Gastroesophageal sphincter (tissue), 4 donors: ENCODE measurements around the gene LAP3. TPM values are rescaled to one million over a fixed set of nuclear protein-coding genes. Genes with fewer than 3 reads are reported as not detected.

Experiments
- ATAC-seq: fragments of 150-250 bp; one replicate; pipeline ENCODE4 v1.9.1; 2016; ENCODE audit warnings: mild to moderate bottlenecking, moderate library complexity
- H3K27ac ChIP-seq, 4 donors: fragments of 200-600 bp; sonication (generic) in 3 of 4; 1 replicate in 3 of 4; 2 replicates in 1 of 4; pipeline ENCODE4 v1.5.1; 2016 to 2019
- H3K27me3 ChIP-seq: fragments of 200-600 bp; sonication (generic); one replicate; pipeline ENCODE4 v1.5.1; 2019
- H3K36me3 ChIP-seq, 2 donors: fragments of 200-600 bp; sonication (generic); one replicate each; pipeline ENCODE4 v1.5.1; 2019; ENCODE audit warnings: control low read depth in 1 of 2
- H3K4me1 ChIP-seq, 3 donors: fragments of 200-600 bp; sonication (generic); 1 replicate in 2 of 3; 2 replicates in 1 of 3; pipeline ENCODE4 v1.5.1; 2016 to 2019; ENCODE audit warnings: control low read depth in 2 of 3
- H3K4me3 ChIP-seq, 2 donors: fragments of 200-600 bp; sonication (generic); one replicate each; pipeline ENCODE4 v1.5.1; 2019; ENCODE audit warnings: mild to moderate bottlenecking in 1 of 2, moderate library complexity in 1 of 2
- H3K9me3 ChIP-seq, 3 donors: fragments of 200-600 bp; sonication (generic); one replicate each; pipeline ENCODE4 v1.5.1; 2017 to 2019; ENCODE audit warnings: control low read depth in 2 of 3
- EP300 ChIP-seq: sonication (generic); formaldehyde crosslinking; IDR thresholded peaks from one replicate; pipeline ENCODE4 v1.6.1; 2017; ENCODE audit warnings: antibody characterized with exemption, mild to moderate bottlenecking
- POLR2A ChIP-seq, 2 donors: fragments of 450-650 bp; IDR thresholded peaks; one replicate each; pipeline ENCODE4 v1.6.1; 2017; ENCODE audit warnings: antibody characterized with exemption in 2 of 2, mild to moderate bottlenecking in 2 of 2, moderate library complexity in 1 of 2
- POLR2AphosphoS5 ChIP-seq: sonication (generic); formaldehyde crosslinking; IDR thresholded peaks from one replicate; pipeline ENCODE4 v1.6.1; 2017; ENCODE audit warnings: antibody characterized with exemption
- whole genome bisulfite sequencing, 2 donors: methylation state at CpG; one replicate each; pipeline ENCODE4 v1.1.5; 2018; ENCODE audit warnings: low coverage in 1 of 2; 5-methylcytosine and 5-hydroxymethylcytosine counted together
- total RNA-seq, 4 donors: library from RNA; depleted of rRNA; stranded (reverse); fragments of >200 nt; gene quantifications; one replicate each; pipeline ENCODE4 v1.1.0, GENCODE V29; 2016
- TF ChIP-seq, protein P1 (sequence below), 4 experiments: fragments of 200-600 bp in 2 of 4; fragments of 450-650 bp in 2 of 4; sonication (generic) in 1 of 4; IDR thresholded peaks; one replicate each; pipeline ENCODE4 v1.5.1; 2017 to 2019; ENCODE audit warnings: antibody characterized with exemption in 4 of 4, mild to moderate bottlenecking in 2 of 4, moderate library complexity in 2 of 4

Gene LAP3
- total RNA-seq, 4 donors from 2014 or later, result 40.8 to 94.2 (median 80.1) TPM

DNA sequence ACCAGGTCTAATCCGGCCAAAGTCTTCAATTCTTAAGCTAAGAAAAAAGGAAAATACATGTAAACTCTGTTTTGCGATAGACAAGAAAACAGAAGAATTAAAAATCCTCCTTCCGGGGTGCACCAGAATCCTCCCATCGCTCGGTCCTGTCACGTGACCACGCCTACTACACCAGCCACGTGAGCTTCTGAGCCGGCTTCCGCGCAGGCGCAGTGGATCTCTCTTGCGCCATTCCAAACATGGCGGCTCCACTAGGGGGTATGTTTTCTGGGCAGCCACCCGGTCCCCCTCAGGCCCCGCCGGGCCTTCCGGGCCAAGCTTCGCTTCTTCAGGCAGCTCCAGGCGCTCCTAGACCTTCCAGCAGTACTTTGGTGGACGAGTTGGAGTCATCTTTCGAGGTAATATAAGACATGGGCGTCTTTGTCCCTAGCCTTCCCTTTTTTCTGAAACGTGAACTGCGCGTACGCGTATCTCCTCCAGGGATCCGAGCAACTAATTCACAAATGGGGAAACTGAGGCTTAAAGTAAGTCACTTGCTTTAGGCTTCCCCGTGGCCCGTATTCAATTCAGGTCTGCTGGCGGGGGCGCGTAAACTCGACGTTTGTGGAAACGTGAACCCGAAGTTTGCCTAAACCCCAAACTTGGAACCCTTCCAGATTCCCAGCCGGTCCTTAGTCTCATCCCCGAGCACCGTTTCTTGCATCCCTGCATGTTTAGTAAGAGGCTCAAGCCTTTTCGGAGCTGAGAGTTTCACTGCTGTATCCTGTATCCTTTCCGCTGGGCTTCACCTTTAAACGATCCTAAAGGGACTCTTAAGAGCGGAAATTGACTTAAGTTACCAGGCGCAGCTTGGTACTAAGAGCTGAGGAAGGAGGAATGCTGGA lies 37.7 kb downstream of the LAP3 start, which contains the start of gene MED28:
Gene MED28, plus strand, starts transcription at position 226 of the 884 bp plus-strand sequence. Its CDS starts 14 bp downstream, at position 240.
- H3K9me3 ChIP-seq, result no peaks in the 10 kb centered on the region
- ATAC-seq, result peak; percentile 96
- H3K36me3 ChIP-seq, result peaks cover 0 to 32% of the 10 kb centered on the region in 2 donors
- no peaks in the 10 kb centered on the region for H3K27me3 ChIP-seq
- no peak for TF ChIP-seq EP300
- TF ChIP-seq, protein P1, sequence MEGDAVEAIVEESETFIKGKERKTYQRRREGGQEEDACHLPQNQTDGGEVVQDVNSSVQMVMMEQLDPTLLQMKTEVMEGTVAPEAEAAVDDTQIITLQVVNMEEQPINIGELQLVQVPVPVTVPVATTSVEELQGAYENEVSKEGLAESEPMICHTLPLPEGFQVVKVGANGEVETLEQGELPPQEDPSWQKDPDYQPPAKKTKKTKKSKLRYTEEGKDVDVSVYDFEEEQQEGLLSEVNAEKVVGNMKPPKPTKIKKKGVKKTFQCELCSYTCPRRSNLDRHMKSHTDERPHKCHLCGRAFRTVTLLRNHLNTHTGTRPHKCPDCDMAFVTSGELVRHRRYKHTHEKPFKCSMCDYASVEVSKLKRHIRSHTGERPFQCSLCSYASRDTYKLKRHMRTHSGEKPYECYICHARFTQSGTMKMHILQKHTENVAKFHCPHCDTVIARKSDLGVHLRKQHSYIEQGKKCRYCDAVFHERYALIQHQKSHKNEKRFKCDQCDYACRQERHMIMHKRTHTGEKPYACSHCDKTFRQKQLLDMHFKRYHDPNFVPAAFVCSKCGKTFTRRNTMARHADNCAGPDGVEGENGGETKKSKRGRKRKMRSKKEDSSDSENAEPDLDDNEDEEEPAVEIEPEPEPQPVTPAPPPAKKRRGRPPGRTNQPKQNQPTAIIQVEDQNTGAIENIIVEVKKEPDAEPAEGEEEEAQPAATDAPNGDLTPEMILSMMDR (IDR thresholded peaks at IDR 0.05), result peak in 3 of 4 experiments; percentile 23 to 34 (median 32)
- TF ChIP-seq POLR2AphosphoS5, result peak; percentile 93
- peak; percentile 86 to 91 for TF ChIP-seq POLR2A (IDR thresholded peaks at IDR 0.05)
- H3K4me3 ChIP-seq, result peak within 1 kb of the TSS; percentile 69 to 99
- WGBS, 2 donors, result 0 to 3% methylated on average over 6 to 27 of the region's 46 CpGs
- peak within 1 kb of the TSS; percentile 75 to 91 (median 82) for H3K27ac ChIP-seq
- H3K4me1 ChIP-seq, result peaks cover 8 to 56% (median 18%) of the 10 kb centered on the region in 3 donors

DNA sequence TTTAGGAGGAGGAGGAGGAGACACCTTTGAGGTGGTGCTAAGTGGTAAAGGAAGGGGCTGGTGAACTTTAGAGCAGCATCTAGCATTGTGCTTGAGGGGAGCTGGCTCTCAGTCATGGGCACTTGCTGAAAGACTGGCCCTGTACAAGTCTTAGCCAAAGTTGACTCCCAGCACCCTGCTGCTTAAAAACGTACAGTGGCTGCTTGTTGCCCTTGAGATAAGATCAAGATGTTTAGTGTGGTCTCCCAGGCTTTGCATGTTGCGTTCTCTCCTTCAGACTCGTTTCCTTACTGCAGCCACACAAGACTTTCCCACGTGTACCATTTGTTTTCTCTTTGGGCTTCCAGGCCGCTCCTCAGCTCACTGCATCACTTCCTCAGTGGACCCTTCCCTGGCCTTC lies 39.3 kb downstream of the LAP3 start:
- no peak for ATAC-seq
- Histone ChIP-seq H3K4me1 (peaks cover 8 to 59% (median 18%) of the 10 kb centered on the region in 3 donors), H3K27me3 (no peaks in the 10 kb centered on the region), H3K36me3 (peaks cover 0 to 49% of the 10 kb centered on the region in 2 donors), H3K27ac (no peak overlapping the region), H3K9me3 (no peaks in the 10 kb centered on the region), H3K4me3 (peak overlapping the region in 1 of 2 donors; percentile 69)
- TF ChIP-seq, protein P1 (IDR thresholded peaks at IDR 0.05), result no peak
- TF ChIP-seq POLR2AphosphoS5 (no peak), POLR2A (IDR thresholded peaks at IDR 0.05) (no peak), EP300 (no peak)
- 52 to 56% methylated on average over 4 to 5 of the region's 5 CpGs for WGBS, 2 donors

DNA sequence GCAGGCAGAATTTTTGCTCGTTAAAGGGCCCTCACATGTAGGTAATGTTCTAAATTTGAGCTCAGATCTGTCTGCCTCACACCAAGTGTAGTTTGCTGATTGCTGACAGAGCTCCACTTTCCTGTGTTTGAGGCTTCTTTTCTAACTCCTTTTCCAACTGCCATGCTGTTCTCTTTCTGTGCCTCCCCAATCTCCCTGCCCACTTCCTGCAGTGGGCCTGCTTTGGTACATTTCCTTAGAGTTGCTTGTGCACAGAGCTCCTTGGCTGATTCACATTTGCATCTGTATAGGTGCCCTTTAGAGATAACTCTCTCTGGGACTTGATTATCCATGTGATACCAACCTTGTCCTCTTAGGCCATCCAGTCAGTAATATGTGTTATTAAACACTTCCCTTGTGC lies 41.9 kb downstream of the LAP3 start:
- no peak overlapping the region for H3K27ac ChIP-seq
- ATAC-seq, result no peak
- H3K27me3 ChIP-seq, result no peaks in the 10 kb centered on the region
- TF ChIP-seq POLR2A (IDR thresholded peaks at IDR 0.05) (no peak), POLR2AphosphoS5 (no peak), EP300 (no peak)
- TF ChIP-seq, protein P1 (IDR thresholded peaks at IDR 0.05), result no peak
- H3K4me1 ChIP-seq, result peaks cover 8 to 50% (median 18%) of the 10 kb centered on the region in 3 donors
- H3K36me3 ChIP-seq, result peaks cover 3 to 75% of the 10 kb centered on the region in 2 donors
- H3K4me3 ChIP-seq, result no peak overlapping the region
- WGBS, 2 donors, result 17 to 57% methylated on average over 1 of the region's 1 CpG
- no peaks in the 10 kb centered on the region for H3K9me3 ChIP-seq

DNA sequence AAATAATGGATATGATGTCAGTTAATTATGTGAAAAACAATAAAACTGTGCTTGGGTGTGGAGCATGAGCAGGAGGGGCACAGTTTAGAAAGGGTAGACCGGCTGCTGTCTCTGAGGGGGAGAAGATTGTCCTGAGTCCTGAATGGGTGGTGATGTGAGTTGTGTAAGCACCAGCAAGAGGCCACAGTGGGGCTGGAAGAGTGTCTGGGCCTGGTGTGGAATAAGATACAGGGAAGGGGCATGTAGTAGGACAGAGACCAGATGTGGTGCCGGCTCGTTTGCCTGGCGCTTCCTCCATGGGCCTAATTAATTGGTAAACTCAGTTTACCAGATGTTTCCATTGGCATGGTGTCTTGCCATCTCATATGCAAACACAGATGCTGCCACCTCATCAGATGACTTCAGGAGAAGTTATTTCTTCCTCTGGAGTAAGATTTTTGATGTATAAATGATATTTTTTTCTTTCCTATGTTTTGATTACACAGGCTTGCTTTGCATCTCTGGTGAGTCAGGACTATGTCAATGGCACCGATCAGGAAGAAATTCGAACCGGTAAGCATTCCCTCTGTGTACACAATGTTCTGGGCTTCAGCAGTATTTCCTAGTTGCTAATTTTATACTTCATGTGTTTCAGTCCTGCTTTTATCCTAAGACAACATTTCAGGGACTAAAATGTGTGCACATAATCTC lies 42.6 kb downstream of the LAP3 start:
- TF ChIP-seq POLR2AphosphoS5, result peak; percentile 10
- TF ChIP-seq, protein P1 (IDR thresholded peaks at IDR 0.05), result no peak
- no peak overlapping the region for H3K27ac ChIP-seq
- no peaks in the 10 kb centered on the region for H3K27me3 ChIP-seq
- H3K9me3 ChIP-seq, result no peaks in the 10 kb centered on the region
- 51 to 70% methylated on average over 6 to 7 of the region's 7 CpGs for WGBS, 2 donors
- peaks cover 3 to 81% of the 10 kb centered on the region in 2 donors for H3K36me3 ChIP-seq
- no peak overlapping the region for H3K4me3 ChIP-seq
- H3K4me1 ChIP-seq, result peaks cover 8 to 50% (median 18%) of the 10 kb centered on the region in 3 donors
- ATAC-seq, result no peak
